Thoracic aorta (tissue), 2 donors: Measurements from ENCODE around the gene ACOT7. TPM values are rescaled to one million over a fixed set of nuclear protein-coding genes. Genes with fewer than 3 reads are reported as not detected.

Source experiments
- ATAC-seq: fragments of 150-250 bp; one replicate; pipeline ENCODE4 v1.8.0; 2017; ENCODE audit warnings: low read depth; ENCODE audit not compliant: insufficient number of reproducible peaks, low FRiP score
- DNase-seq: peaks from one replicate; pipeline ENCODE4 v3.0.0-alpha.2; 2020; ENCODE audit warnings: low spot score
- H3K27ac ChIP-seq, 2 donors: fragments of 200-600 bp; sonication (generic); 1 replicate in 1 of 2; 2 replicates in 1 of 2; pipeline ENCODE4 v1.5.1; 2016; ENCODE audit warnings: mild to moderate bottlenecking in 2 of 2, moderate library complexity in 2 of 2
- H3K27me3 ChIP-seq: fragments of 200-600 bp; sonication (generic); replicated peaks from 2 replicates; pipeline ENCODE4 v1.6.0; 2016; ENCODE audit warnings: mild to moderate bottlenecking; ENCODE audit not compliant: insufficient read depth
- H3K36me3 ChIP-seq: fragments of 200-600 bp; sonication (generic); one replicate; pipeline ENCODE4 v1.5.1; 2016
- H3K4me1 ChIP-seq, 2 donors: fragments of 200-600 bp; sonication (generic); 1 replicate in 1 of 2; 2 replicates in 1 of 2; pipeline versions ENCODE4 v1.5.1 to v1.6.0; 2016; ENCODE audit warnings: low read depth in 2 of 2, mild to moderate bottlenecking in 1 of 2; ENCODE audit not compliant: control insufficient read depth in 1 of 2
- H3K4me3 ChIP-seq: fragments of 200-600 bp; sonication (generic); 2 replicates; pipeline ENCODE4 v1.5.1; 2016; ENCODE audit warnings: mild to moderate bottlenecking
- H3K9me3 ChIP-seq: fragments of 200-600 bp; sonication (generic); 2 replicates; pipeline ENCODE4 v1.5.1; 2016
- CTCF ChIP-seq: fragments of 200-600 bp; sonication (generic); IDR thresholded peaks from one replicate; pipeline ENCODE4 v1.5.1; 2019; ENCODE audit warnings: antibody characterized with exemption
- total RNA-seq, 2 donors: library from RNA; depleted of rRNA; stranded (reverse); fragments of >200 nt; gene quantifications; one replicate each; pipeline versions ENCODE4 v1.1.0 to v1.2.3, GENCODE V29; 2016

ACOT7 gene
- total RNA-seq, 2 donors from 2014 or later = 23.7 to 33.0 TPM

- H3K27ac ChIP-seq = peak overlapping the region; percentile 94 to 96
- no peaks in the 10 kb centered on the region for H3K27me3 ChIP-seq
- no peak for TF ChIP-seq CTCF
- DNase-seq = no peak
- H3K9me3 ChIP-seq = no peaks in the 10 kb centered on the region
- peaks cover 9 to 14% of the 10 kb centered on the region in 2 donors for H3K4me1 ChIP-seq
- peak overlapping the region; percentile 94 for H3K4me3 ChIP-seq
- no peak for ATAC-seq
- H3K36me3 ChIP-seq = no peaks in the 10 kb centered on the region
Measured at GRCh38 chr1:6392809-6393399, 663 bp downstream of the ACOT7 start.

- no peak for DNase-seq
- peak overlapping the region; percentile 94 for H3K4me3 ChIP-seq
Measured at GRCh38 chr1:6391951-6392808, 1.4 kb downstream of the ACOT7 start.

GRCh38 chr1:6389971-6390370 is 3.6 kb downstream of the ACOT7 start:
- H3K9me3 ChIP-seq = no peaks in the 10 kb centered on the region
- H3K27me3 ChIP-seq = no peaks in the 10 kb centered on the region
- no peaks in the 10 kb centered on the region for H3K36me3 ChIP-seq
- ATAC-seq (no peak), DNase-seq (no peak)
- no peak overlapping the region for H3K27ac ChIP-seq
- no peak overlapping the region for H3K4me3 ChIP-seq
- TF ChIP-seq CTCF = no peak
- peaks cover 14 to 26% of the 10 kb centered on the region in 2 donors for H3K4me1 ChIP-seq

More at GRCh38 chr1:6391951-6392808, 1.4 kb downstream of the ACOT7 start:
- Histone ChIP-seq H3K27ac (no peak overlapping the region), H3K9me3 (no peaks in the 10 kb centered on the region), H3K27me3 (no peaks in the 10 kb centered on the region), H3K36me3 (no peaks in the 10 kb centered on the region), H3K4me1 (peaks cover 9 to 14% of the 10 kb centered on the region in 2 donors)
- TF ChIP-seq CTCF = no peak
- no peak for ATAC-seq

- Histone ChIP-seq H3K4me1 (peaks cover 9 to 19% of the 10 kb centered on the region in 2 donors), H3K4me3 (no peak overlapping the region), H3K9me3 (no peaks in the 10 kb centered on the region), H3K36me3 (no peaks in the 10 kb centered on the region), H3K27me3 (no peaks in the 10 kb centered on the region), H3K27ac (no peak overlapping the region)
- DNase-seq = no peak
- no peak for TF ChIP-seq CTCF
- no peak for ATAC-seq
Measured at GRCh38 chr1:6386371-6386949, 7.1 kb downstream of the ACOT7 start.
